A549 (cell line): ENCODE results near the gene PTPRN2.

Experiments
- CEBPB ChIP-seq, 2 experiments: fragments of >200 bp in 1 of 2; sonication (Bioruptor Twin) in 1 of 2; formaldehyde crosslinking in 1 of 2; IDR thresholded peaks; 2 replicates each; pipeline ENCODE4 v1.6.1; 2012 to 2016
- KDM5A ChIP-seq: fragments of 200-600 bp; sonication (generic); IDR thresholded peaks from 2 replicates; pipeline ENCODE4 v1.6.1; 2016; ENCODE audit warnings: antibody characterized with exemption, mild to moderate bottlenecking
- POLR2A ChIP-seq: IDR thresholded peaks from 2 replicates; pipeline ENCODE4 v1.6.1; 2012; ENCODE audit warnings: mild to moderate bottlenecking, low read length
- RAD21 ChIP-seq, 2 experiments: fragments of >200 bp in 1 of 2; sonication (Bioruptor Twin) in 1 of 2; formaldehyde crosslinking in 1 of 2; IDR thresholded peaks in 1 of 2; conservative IDR thresholded peaks in 1 of 2; 2 replicates in 1 of 2; 3 replicates in 1 of 2; pipeline ENCODE4 v1.6.1; 2012 to 2018; ENCODE audit warnings: inconsistent platforms in 1 of 2
- TF ChIP-seq, protein P1 (sequence below): fragments of >200 bp; sonication (Bioruptor Twin); formaldehyde crosslinking; IDR thresholded peaks from 3 replicates; pipeline ENCODE4 v1.5.1; 2016
- TF ChIP-seq, protein P2 (sequence below): fragments of 200-600 bp; sonication (generic); IDR thresholded peaks from 2 replicates; pipeline ENCODE4 v1.6.1; 2016; ENCODE audit warnings: antibody characterized with exemption, mild to moderate bottlenecking, moderate library complexity

DNA sequence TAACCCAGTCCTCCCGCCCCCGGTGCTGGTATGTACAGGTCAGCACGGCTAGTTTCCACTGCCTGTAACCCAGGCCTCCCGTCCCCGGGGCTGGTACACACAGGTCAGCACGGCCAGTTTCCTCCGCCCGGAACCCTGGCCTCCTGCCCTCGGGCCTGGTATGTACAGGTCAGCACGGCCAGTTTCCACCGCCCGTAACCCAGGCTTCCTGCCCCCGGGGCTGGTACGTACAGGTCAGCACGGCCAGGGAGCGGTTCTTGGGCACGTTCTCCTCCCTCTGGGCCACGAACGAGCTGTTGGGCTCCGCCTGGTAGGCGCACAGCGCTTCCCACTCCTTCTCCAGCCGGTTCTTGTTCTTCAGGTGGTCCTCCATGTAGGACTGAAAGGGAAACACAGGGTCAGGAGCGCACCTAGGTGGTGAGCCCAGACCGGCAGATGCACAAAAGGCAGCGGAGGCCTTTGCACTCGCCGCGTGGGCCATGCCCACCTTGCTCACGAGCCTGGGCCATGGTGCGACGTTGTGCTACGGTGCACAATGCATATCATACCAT, 966.4 kb downstream of the PTPRN2 start:
- TF ChIP-seq, protein P1, sequence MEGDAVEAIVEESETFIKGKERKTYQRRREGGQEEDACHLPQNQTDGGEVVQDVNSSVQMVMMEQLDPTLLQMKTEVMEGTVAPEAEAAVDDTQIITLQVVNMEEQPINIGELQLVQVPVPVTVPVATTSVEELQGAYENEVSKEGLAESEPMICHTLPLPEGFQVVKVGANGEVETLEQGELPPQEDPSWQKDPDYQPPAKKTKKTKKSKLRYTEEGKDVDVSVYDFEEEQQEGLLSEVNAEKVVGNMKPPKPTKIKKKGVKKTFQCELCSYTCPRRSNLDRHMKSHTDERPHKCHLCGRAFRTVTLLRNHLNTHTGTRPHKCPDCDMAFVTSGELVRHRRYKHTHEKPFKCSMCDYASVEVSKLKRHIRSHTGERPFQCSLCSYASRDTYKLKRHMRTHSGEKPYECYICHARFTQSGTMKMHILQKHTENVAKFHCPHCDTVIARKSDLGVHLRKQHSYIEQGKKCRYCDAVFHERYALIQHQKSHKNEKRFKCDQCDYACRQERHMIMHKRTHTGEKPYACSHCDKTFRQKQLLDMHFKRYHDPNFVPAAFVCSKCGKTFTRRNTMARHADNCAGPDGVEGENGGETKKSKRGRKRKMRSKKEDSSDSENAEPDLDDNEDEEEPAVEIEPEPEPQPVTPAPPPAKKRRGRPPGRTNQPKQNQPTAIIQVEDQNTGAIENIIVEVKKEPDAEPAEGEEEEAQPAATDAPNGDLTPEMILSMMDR, result no peak
- TF ChIP-seq CEBPB (IDR thresholded peaks at IDR 0.05) (no peak), RAD21 (conservative IDR thresholded peaks at IDR 0.05 in 1 of 2, IDR thresholded peaks at IDR 0.05 in 1 of 2) (no peak), POLR2A (no peak), KDM5A (no peak)
- TF ChIP-seq, protein P2, sequence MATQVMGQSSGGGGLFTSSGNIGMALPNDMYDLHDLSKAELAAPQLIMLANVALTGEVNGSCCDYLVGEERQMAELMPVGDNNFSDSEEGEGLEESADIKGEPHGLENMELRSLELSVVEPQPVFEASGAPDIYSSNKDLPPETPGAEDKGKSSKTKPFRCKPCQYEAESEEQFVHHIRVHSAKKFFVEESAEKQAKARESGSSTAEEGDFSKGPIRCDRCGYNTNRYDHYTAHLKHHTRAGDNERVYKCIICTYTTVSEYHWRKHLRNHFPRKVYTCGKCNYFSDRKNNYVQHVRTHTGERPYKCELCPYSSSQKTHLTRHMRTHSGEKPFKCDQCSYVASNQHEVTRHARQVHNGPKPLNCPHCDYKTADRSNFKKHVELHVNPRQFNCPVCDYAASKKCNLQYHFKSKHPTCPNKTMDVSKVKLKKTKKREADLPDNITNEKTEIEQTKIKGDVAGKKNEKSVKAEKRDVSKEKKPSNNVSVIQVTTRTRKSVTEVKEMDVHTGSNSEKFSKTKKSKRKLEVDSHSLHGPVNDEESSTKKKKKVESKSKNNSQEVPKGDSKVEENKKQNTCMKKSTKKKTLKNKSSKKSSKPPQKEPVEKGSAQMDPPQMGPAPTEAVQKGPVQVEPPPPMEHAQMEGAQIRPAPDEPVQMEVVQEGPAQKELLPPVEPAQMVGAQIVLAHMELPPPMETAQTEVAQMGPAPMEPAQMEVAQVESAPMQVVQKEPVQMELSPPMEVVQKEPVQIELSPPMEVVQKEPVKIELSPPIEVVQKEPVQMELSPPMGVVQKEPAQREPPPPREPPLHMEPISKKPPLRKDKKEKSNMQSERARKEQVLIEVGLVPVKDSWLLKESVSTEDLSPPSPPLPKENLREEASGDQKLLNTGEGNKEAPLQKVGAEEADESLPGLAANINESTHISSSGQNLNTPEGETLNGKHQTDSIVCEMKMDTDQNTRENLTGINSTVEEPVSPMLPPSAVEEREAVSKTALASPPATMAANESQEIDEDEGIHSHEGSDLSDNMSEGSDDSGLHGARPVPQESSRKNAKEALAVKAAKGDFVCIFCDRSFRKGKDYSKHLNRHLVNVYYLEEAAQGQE, result no peak
